Measurements from ENCODE around the gene NAXE.
A peak's percentile ranks its signal among the peaks of the same experiment; 100 is the strongest.
"Not testable (repeated sequence)": the region's sequence is repeated elsewhere in the genome, so short reads cannot be mapped to it uniquely, and the experiment has no call there.

The NAXE gene

DNA sequence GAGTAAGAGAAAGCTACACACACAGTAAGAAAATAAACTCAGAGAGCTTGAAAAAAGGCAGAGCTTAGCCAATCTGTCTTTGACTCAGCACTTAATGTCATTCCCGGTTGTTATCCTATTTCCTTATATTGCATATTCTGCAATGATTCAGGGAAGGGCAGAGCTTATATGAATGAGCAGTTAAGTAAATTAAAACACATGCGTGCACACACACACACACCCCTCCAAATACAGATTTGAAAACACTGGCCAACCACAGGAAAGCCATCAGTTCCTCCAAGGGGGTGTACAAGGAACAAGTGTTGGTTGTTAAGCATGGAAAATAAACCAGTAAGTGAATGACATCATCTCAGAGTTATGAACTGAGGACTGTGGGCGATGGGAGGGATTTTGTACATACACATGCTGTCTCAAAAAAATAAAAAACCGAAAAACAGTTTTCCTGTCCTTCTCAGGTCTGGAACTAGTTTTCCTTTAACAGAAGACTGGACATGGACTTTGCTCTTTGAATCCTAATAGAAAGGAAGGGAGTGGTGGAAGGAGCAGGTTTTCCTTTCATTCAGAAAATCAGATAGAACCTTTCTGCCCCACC lies 20.2 kb upstream of the NAXE start:
- DNase-seq (ENCODE audit: low spot score), result peak; percentile 84

DNA sequence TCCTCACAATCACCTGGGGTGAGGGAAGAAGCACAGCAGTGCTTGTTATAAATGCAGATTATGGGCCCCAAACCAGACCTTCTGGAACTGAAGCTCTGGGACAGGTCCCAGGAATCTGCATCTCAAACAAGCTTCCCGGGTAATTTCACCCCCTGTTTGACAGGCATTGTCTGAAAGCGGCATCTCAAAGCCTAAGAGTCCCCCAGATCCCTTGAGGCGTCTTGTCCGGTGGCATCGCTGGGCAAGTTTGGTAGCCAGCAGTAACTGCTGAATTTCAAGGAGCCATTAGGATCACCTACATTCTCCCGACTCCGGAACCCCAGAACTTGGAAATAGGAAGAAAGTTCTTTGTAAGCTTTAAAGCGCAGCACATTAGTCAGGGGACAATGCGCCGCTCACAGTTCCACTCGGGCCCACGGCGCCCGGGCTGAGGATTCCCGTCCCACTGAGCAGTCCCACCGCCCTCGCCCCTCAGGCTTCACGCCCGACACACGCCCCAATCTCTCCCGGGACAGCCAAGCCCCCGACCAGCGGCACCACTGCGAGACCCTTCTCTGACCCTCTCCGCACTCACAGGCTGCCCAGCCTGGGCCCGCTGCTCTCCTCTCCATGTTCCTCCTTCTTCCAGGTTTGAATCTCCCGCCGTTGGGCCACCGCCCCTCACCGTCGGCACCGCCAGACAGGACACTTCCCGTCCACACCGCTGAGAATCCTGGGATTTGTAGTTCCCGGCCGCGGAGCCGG lies 19.5 kb upstream of the NAXE start, which contains the start of gene IQGAP3:
Gene IQGAP3 (minus strand): TSS at position 647 of the 744 bp plus-strand sequence. CDS start 36 bp downstream, at position 611.
- DNase-seq (ENCODE audit: low spot score), result peak; percentile 96

DNA sequence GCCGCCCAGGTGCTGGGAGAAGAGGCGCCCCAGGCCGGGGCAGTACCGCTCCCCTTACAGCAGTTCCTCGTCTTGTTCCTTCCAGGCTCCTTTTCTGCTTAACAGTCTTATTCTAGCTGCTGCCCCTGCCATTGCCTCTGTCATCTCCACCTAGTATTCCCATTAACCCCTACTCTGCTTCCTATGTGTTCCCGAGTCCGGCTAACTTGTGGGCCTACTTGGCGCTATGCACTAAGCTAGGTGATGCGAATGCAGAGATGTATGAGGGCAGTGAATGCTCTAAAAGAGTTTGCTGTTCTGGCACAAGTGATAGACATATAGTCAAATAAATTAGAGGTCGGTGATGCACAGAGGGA lies 18.9 kb upstream of the NAXE start:
- DNase-seq (ENCODE audit: low spot score), result no peak

DNA sequence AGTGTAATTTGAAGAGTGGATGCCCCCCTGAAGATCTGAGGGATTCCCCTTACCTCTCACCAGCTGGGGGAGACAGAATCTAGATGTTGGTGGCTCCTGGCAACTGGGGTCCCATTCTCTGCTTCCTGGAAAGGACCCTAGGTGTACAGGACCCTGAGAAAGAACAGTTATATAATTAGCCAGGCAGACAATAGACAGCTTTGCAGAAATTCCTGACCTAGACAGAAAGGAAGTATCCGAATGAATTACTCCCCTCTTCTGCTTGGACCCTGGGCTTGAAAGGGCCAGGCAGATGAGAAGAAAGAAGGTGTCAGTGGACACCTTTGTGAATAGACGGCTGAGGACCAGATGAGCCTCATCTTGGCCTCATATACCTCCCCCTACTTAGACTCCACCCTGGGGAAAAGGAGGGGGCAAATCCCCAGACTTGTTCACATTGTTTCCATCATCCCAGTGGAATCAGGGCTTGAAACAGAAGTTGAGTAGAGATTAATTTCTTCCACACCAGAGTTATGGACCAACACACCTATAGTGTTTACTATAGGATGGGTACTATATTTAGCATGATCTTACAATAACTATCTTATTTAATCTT lies 17.4 kb upstream of the NAXE start:
- DNase-seq (ENCODE audit: low spot score), result no peak

DNA sequence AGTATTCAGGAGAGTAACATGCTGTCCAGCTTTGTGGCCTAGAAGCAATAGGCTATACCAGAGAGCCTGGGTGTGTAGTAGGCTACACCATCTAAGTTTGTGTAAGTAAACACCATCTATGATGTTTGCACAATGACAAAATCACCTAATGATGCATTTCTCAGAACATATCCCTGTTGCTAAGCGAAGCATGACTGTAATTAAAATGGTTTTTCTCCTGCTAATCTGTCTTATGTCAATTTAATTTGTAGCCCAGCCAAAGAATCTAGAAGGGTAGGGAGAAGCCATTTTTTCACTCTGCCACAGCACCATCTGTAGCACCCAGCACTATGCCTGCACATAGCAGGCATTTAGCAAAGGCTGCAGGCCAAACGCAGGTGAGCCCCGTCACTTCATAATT lies 14.0 kb upstream of the NAXE start:
- DNase-seq (ENCODE audit: low spot score), result no peak

DNA sequence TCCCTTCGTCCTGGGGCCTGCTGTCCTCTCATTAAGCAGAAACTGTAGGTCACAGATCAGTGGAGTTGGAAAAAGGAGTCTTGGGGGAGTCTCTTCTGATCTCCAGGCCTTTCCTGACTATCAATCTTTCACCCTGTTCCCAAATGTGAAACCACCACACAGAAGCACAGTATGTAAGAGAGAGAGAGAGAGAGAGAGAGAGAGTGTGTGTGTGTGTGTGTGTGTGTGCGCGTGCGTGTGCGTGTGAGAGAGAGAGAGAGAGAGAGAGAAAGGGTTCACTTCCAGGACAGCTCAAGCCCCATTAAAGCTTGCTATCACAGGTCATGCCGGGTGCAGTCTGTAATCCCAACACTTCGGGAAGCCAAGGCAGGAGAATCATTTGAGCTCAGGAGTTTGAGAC lies 13.5 kb upstream of the NAXE start:
- no peak for DNase-seq (ENCODE audit: low spot score)

DNA sequence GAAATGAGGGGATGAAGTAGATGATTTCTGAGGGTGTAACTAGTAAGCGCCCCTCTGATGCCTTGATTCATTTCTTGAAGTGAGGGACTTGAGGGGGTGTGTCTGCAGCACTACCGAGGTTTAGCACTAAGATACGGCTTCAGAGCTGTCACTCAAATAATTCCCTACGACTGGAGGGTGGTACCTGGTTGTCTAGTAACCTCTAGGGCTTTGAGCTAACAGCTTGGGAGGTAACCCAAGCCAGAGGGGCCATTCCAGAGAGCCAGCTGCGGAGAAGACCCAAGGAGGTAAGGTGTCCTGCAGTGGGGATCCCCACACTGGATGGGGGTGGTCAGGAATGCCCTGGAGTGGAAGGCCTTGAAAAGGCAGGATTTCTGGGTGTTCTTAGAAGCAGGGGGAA lies 12.1 kb upstream of the NAXE start, which contains the start of gene TTC24:
Gene TTC24 (plus strand): TSS at position 252 of the 400 bp plus-strand sequence. CDS start 1,642 bp downstream, outside the sequence.
- DNase-seq (ENCODE audit: low spot score), result no peak

DNA sequence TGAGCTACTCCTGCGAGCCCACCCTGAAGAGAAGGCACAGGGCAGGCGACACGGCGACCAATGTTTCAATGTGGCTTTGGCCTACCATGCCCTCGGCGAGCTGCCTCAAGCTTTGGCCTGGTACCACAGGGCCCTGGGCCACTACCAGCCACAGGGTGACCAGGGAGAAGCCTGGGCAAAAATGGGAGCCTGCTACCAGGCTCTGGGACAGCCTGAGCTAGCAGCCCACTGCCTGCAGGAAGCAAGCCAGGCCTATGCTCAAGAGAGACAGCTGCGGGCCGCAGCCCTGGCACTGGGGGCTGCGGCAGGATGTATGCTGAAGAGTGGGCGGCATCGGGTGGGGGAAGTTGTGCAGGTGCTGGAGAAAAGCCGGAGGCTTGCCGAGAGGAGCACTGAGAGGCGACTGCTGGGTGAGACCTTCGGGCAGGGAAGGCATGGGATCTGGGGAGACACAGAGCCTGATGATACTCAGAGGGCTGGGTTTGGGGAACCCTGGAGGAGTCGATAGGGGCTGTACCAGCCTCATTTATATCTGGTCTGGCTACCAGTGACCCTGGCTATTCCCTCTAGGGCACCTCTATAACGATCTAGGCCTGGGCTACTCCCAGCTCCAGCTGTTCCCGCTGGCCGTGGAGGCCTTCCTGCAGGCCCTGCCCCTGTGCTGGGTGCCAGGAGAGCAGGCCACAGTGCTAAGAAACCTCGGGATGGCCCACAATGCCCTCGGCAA lies 9.8 kb upstream of the NAXE start:
- DNase-seq (ENCODE audit: low spot score), result no peak

DNA sequence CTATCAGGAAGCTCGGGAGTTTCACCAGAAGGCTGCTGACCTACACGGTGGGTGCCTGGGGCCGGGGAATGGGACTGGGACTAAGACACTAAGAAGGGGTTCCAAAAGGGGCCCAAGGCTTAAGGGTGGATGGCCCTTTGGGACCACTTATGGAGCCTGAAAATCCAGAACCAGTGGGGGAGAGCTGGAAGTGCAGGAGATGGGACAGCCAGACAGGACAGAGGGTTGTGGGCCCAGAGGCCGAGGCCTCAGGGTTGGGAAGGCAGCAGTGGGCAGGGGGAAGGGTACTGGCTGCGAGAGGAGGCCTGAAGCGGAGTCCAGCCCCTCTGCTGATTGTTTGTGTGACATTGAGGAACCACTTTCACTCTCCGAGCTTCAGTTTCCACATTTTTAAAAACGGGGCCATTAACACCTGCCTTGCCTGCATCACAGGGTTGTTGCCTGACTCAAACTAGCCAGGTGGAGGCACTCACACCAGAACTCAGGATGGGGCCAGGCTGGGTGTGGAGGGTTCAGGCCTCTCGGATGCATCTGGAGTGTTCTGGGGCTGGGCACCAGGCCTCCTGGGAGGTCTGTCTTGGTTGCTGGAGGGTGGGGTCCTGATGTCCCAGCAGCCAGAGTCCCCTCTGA lies 9.1 kb upstream of the NAXE start:
- no peak for DNase-seq (ENCODE audit: low spot score)

DNA sequence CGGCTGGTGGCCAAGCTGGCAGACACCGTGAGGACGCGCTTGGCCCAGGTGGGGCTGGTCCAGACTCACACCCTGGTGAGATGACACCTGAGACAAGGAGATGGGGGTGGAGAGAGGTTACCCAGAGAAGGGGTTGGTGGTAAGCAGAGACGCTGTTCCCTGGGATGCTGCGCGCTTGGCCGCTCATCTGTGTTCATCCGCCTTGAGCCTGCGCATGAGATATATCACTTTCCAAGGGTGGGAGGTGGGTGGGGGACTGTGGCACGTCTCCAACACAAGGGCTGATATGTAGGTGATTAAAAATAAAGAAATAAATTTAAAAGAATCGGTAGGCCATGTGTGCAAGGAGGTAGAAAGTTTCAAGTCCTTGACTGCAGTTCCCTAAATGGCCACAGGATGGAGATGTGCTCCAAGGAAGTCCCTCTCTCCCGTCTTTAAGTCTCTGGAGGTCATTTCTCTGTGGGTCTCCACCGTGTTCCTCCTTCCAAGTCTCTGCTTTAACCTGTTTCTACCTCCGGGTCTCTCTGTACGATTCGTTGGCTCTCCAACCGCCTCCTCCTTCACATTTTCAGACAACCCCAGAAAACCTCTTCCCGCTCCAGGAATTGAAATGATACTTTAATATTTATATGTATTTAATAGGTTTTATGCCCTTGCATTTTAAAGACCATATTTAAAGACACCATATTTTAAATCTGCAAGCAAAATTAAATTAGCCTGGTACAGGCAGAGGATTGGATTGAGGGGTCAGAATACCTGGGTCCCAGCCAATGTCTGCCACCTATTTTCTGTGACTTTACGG lies 7.6 kb upstream of the NAXE start:
- DNase-seq (ENCODE audit: low spot score), result peak; percentile 77

DNA sequence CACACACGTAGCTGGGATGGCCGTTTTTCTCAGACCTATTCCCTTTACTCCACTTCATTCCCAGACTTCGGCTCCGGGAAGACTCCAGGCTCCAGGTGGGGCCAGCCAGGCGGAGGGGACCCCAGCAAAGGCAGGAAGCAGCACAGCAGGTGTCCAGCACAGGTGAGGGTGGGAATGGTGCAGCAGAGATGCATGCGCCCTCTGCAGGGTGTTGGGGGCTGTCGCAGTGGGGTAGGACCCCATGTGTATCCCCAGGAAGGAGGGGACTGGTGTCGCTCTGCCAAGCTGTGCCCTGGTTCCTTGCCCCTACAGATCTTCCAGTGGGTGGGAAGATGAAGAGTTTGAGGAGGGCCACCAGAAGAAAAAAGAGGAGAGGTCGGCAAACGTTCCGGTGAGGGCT lies 6.8 kb upstream of the NAXE start:
- DNase-seq (ENCODE audit: low spot score), result no peak

DNA sequence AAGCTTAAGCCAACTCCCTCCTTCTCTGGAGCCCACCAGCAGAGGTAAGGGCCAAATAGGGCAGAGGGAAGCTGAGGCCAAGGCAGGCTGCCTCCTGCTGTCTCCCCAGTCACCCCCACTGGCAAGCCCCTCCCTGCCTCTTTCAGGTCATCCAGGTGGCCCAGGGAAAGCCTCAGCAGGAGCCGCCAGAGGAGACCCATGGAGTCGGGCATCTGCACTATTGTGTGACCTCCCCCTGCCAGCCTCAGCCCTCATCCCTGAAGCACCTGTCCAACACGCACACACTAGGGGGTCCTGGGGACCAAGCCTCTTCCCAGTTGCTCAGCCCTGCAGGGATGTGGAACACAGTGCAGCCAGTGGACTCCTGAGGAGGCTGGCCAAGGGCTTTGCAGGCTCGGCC lies 5.3 kb upstream of the NAXE start:
- no peak for DNase-seq (ENCODE audit: low spot score)

DNA sequence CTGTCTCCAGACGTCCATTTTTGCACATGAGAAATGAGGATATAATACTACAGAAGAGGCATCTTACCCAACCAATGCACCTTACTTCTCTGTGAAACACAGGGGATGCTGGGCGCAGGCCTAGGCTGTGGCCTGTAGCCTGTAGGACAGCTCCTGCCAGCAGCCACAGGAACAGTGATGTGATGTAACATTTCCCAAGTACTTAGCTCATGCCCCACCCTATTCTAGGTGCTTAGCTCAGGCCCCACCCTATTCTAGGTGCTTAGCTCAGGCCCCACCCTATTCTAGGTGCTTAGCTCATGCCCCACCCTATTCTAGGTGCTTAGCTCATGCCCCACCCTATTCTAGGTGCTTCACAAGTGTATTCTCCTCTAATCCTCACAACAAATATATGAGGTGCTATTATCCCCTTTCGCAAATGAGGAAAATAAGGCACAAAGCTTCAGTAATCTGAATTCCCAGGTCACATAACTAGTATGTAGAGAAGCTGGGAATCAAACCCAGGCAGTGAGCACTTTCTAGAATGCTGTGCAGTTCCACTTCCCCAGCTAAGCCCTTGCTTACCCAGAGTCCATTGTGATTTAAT lies 4.6 kb upstream of the NAXE start:
- DNase-seq (ENCODE audit: low spot score), result no peak

DNA sequence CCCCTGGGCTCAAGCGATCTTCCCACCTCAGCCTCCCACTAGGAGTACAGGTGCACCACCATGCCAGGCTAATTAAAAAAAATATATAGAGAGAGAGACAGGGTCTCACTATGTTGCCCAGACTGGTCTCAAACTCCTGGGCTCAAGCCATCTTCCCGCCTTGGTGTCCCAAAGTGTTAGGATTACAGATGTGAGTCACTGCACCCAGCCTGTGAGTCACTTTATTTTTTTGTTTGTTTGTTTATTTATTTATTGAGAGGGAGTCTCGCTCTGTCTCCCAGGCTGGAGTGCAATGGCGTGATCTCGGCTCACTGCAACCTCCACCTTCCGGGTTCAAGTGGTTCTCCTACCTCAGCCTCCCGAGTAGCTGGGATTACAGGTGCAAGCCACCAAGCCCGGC lies 3.6 kb upstream of the NAXE start:
- not testable (repeated sequence) for DNase-seq (ENCODE audit: low spot score)

DNA sequence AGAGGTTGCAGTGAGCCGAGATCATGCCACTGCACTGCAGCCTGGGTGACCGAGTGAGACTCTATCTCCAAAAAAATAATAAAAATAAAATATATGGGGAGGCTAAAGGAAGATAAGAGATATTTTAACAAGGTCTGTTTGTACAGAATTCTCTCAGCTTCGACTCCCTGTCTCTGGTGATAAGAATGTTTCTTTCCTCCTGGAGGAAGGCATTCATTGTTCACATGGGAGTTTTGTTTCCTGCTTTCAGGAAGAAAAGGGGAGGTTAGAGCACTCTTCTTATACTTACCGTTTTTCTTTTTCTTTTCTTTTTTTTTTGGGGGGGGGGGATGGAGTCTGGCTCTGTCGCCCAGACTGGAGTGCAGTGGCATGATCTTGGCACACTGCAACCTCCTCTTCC lies 2.0 kb upstream of the NAXE start:
- no peak for DNase-seq (ENCODE audit: low spot score)

DNA sequence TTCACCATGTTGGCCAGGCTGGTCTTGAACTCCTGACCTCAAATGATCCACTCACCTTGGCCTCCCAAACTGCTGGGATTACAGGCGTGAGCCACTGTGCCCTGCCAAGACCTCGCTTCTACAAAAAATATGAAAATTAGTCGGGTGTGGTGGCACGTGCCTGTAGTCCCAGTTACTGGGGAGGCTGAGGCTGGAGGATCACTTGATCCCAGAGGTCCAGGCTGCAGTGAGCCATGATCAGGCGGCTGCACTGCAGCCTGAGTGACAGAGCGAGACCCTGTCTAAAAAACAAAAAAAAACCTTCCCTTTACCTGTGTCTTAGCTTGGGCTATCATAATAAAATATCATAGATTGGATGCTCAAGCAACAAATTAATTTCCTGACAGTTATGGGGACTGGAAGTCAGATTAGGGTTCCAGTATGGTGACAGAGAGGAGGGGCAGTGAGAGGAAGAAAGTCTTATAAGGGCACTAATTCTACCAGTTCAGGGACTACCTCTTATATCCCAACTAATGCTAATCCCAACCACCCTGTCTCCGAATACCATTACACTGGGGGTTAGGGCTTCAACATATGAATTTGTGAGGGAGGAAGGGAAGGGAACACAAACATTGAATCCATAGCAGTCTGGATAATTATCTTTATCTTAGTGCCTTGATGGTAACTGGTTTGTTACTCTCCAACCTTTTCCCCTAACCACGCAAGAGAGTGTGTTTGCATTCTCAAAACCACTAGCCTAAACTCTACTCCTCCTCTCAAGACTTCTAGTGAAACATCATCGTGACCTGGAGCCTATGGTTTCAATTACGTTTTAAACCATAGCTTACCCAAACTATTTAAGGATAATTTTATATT lies 1.0 kb upstream of the NAXE start:
- DNase-seq (ENCODE audit: low spot score), result no peak

DNA sequence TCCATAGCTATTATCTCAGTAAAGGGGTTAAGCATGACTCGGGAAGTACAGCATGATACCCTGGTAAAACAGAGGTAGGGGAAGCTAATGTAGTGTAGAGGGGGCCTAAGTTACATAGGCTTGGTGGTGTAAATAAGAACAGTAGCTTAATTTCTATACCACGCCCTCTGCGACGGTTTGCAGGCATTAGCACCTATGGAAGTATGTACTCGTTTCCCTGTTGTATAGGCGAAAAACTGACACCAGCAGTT lies 470 bp upstream of the NAXE start:
- DNase-seq (ENCODE audit: low spot score), result no peak

DNA sequence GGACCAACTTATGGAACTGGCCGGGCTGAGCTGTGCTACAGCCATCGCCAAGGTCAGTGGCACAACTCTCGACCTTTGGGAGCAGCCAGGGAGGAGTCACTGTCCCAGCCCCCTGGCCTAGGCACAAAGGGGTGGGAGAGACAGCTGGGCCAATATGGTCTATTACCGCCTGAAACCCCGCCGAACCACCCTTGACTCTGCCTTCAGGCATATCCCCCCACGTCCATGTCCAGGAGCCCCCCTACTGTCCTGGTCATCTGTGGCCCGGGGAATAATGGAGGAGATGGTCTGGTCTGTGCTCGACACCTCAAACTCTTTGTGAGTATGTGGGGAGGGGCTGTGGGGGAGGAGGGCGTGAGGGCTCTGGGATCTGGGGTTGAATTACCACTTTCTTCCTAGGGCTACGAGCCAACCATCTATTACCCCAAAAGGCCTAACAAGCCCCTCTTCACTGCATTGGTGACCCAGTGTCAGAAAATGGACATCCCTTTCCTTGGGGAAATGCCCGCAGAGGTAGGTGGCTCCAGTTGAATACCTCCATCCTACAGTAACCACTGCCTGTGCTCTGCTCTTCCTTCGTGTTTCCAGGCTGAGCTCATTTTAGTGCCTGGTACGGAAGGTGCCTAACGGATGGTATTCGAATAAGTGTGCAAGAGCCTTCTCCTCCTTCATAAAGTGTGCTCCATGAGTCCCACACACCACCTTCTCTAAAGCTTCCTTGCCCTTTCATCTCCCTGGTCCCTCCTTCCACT lies 758 bp downstream of the NAXE start:
- no peak for DNase-seq (ENCODE audit: low spot score)

DNA sequence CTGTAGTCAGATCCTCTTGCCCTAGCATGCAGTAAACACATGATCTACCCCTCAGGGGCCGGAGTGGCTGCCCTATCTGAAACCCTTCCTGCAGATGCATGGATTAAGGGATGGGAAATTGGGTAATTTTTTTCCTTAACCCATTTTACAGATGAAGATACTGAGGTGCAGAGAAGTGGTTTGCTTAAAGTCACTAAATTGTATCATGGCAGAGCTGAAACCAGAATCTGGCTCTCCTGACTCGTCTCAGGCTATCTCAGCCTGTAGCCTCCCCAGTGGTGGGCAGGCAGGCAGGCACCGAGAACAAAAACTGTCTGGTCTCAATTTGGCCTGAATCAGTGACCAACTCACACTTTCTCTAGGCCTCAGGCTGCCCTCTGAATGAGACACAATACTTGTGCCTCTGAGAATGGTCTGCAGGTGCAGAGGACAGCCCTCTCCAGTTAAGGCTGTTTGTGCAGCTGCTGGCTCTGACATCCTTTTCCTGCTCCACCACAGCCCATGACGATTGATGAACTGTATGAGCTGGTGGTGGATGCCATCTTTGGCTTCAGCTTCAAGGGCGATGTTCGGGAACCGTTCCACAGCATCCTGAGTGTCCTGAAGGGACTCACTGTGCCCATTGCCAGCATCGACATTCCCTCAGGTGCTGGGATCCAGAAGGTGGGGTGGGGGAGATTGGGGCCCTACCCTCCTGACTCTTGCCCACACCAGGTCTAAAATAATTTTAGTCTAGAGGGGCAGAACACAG lies 1.5 kb downstream of the NAXE start:
- DNase-seq (ENCODE audit: low spot score), result no peak

Measured in hepatic stellate cell (primary cell).